Prostate gland (tissue), 2 donors: Measurements from ENCODE around the gene MN1. TPM values are rescaled to one million over a fixed set of nuclear protein-coding genes. Genes with fewer than 3 reads are reported as not detected.

Source experiments
- DNase-seq: peaks from one replicate; pipeline ENCODE4 v3.0.0-alpha.2; 2019; ENCODE audit warnings: low spot score
- H3K27ac ChIP-seq, 2 donors: fragments of 200-600 bp; sonication (generic); 2 replicates each; pipeline ENCODE4 v1.5.1; 2017 to 2019
- H3K27me3 ChIP-seq: fragments of 200-600 bp; sonication (generic); replicated peaks from 2 replicates; pipeline ENCODE4 v1.5.1; 2019; ENCODE audit not compliant: insufficient read depth
- H3K36me3 ChIP-seq, 2 donors: fragments of 200-600 bp; sonication (generic); 1 replicate in 1 of 2; 2 replicates in 1 of 2; pipeline versions ENCODE4 v1.5.1 to v1.8.1; 2017 to 2019
- H3K4me1 ChIP-seq: fragments of 200-600 bp; sonication (generic); replicated peaks from 2 replicates; pipeline ENCODE4 v1.5.1; 2019
- H3K4me3 ChIP-seq, 2 donors: fragments of 200-600 bp; sonication (generic); 2 replicates each; pipeline ENCODE4 v1.5.1; 2017 to 2019
- H3K9me3 ChIP-seq: fragments of 200-600 bp; sonication (generic); 2 replicates; pipeline ENCODE4 v1.5.1; 2017
- CTCF ChIP-seq, 4 experiments: fragments of 200-600 bp in 2 of 4; fragments of 450-650 bp in 2 of 4; sonication (generic) in 2 of 4; IDR thresholded peaks; 1 replicate in 3 of 4; 2 replicates in 1 of 4; pipeline ENCODE4 v1.5.1; 2016 to 2019; ENCODE audit warnings: antibody characterized with exemption in 4 of 4, mild to moderate bottlenecking in 2 of 4, moderate library complexity in 2 of 4
- POLR2A ChIP-seq: fragments of 450-650 bp; IDR thresholded peaks from one replicate; pipeline ENCODE4 v1.6.1; 2016; ENCODE audit warnings: antibody characterized with exemption, mild to moderate bottlenecking
- POLR2AphosphoS5 ChIP-seq: sonication (generic); formaldehyde crosslinking; IDR thresholded peaks from one replicate; pipeline ENCODE4 v1.6.1; 2017; ENCODE audit warnings: antibody characterized with exemption
- WGBS: methylation state at CpG from one replicate; pipeline ENCODE4 v1.1.5; 2018; 5-methylcytosine and 5-hydroxymethylcytosine counted together
- intact Hi-C: fragments of 100-400 bp; cut with DNase I; formaldehyde crosslinking; loops from one replicate; pipeline ENCODE4 v1.14.2; 2022
- total RNA-seq, 2 donors: library from RNA; depleted of rRNA; stranded (reverse); fragments of >200 nt; gene quantifications; one replicate each; pipeline ENCODE4 v1.1.0, GENCODE V29; 2016

Gene MN1
- total RNA-seq, 2 donors from 2014 or later, result 5.5 to 5.8 TPM

- no peak overlapping the region for H3K27ac ChIP-seq
- TF ChIP-seq POLR2A (no peak), CTCF (IDR thresholded peaks at IDR 0.05) (no peak), POLR2AphosphoS5 (no peak)
- intact Hi-C loops, result no loop called here
- no peaks in the 10 kb centered on the region for H3K36me3 ChIP-seq
- DNase-seq, result no peak
- H3K9me3 ChIP-seq, result no peaks in the 10 kb centered on the region
- H3K4me3 ChIP-seq, result no peak overlapping the region
- H3K4me1 ChIP-seq, result peaks cover 3% of the 10 kb centered on the region
- H3K27me3 ChIP-seq, result no peaks in the 10 kb centered on the region
- 87% methylated on average over 5 of the region's 5 CpGs for WGBS
Observed at GRCh38 chr22:27794226-27794625, 7.3 kb downstream of the MN1 start.

DNA sequence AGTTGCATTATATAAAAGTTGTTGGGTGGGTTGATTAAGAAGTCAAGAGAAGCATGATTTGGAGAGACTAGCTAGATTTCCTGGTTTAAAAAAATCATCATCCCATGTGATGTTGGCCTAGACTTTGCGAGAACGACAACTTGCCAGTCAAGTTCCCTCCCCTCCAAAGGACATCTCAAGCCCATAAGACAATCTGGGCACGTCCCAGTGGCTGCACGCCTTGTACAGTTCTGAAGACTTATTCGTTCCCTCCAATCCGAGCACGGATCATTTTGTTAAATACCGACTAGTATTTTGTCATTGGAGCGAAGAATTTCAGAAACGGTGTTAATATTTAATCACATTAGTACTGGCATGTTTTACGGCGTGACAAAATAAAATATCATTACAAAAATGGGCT, 8.0 kb downstream of the MN1 start:
- 80% methylated on average over 12 of the region's 12 CpGs for WGBS

GRCh38 chr22:27792452-27793161, 8.9 kb downstream of the MN1 start:
- DNase-seq, result no peak
- Histone ChIP-seq H3K27me3 (no peaks in the 10 kb centered on the region), H3K27ac (peak overlapping the region in 1 of 2 donors; percentile 11), H3K36me3 (no peaks in the 10 kb centered on the region), H3K9me3 (no peaks in the 10 kb centered on the region), H3K4me3 (no peak overlapping the region), H3K4me1 (peaks cover 3% of the 10 kb centered on the region)
- WGBS, result 35% methylated on average over 8 of the region's 8 CpGs
- intact Hi-C loops, result loop anchor here (1.0 kb wide), 1 partner anchor 19 kb away; no protein-coding TSS in a partner anchor
- TF ChIP-seq POLR2AphosphoS5 (peak; percentile 9), POLR2A (no peak)

More for the DNA sequence above, 8.0 kb downstream of the MN1 start:
- Histone ChIP-seq H3K27me3 (no peaks in the 10 kb centered on the region), H3K36me3 (no peaks in the 10 kb centered on the region), H3K4me1 (peaks cover 3% of the 10 kb centered on the region), H3K27ac (peak overlapping the region in 1 of 2 donors; percentile 11), H3K9me3 (no peaks in the 10 kb centered on the region), H3K4me3 (no peak overlapping the region)
- no peak for TF ChIP-seq CTCF (IDR thresholded peaks at IDR 0.05)
- intact Hi-C loops, result loop anchor here (1.0 kb wide), 1 partner anchor 20 kb away; no protein-coding TSS in a partner anchor
- no peak for DNase-seq

DNA sequence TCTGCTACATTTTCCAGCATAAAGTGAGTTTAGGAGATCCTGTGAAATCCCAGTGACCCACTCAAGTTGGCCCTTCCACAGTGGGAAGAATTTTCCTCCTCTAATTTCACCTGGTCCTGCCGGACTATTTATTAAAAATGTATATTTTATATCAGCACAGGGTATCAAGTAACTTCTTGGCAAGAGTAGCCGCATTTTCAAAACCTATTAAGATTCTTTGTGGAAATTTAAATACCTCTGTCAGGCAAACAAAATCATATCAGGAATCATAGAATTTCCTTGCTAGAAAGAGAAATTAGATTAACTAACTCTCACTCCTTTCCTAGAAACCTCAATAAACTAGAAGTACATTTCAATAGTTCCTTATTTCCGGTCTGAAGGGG, 9.7 kb downstream of the MN1 start:
- intact Hi-C loops, result no loop called here
- H3K27ac ChIP-seq, result peak overlapping the region in 1 of 2 donors; percentile 41
- DNase-seq, result no peak

More for the DNA sequence above, 9.7 kb downstream of the MN1 start:
- no peaks in the 10 kb centered on the region for H3K27me3 ChIP-seq
- H3K4me3 ChIP-seq, result no peak overlapping the region
- H3K9me3 ChIP-seq, result no peaks in the 10 kb centered on the region
- 46% methylated on average over 3 of the region's 3 CpGs for WGBS
- H3K4me1 ChIP-seq, result peaks cover 3% of the 10 kb centered on the region
- H3K36me3 ChIP-seq, result no peaks in the 10 kb centered on the region
- no peak for TF ChIP-seq POLR2A
- no peak for TF ChIP-seq POLR2AphosphoS5
- no peak for TF ChIP-seq CTCF (IDR thresholded peaks at IDR 0.05)
